D721Med (cell line): Measurements from ENCODE around the gene SYNE1.
A peak's percentile ranks its signal among the peaks of the same experiment; 100 is the strongest.
"Not testable (repeated sequence)": the region's sequence is repeated elsewhere in the genome, so short reads cannot be mapped to it uniquely, and the experiment has no call there.

Experiments used
- DNase-seq: peaks from one replicate; pipeline ENCODE4 v3.0.0; 2011; ENCODE audit warnings: low spot score; ENCODE audit not compliant: insufficient read length
- FAIRE-seq: peaks from 2 replicates; lab custom pipeline; 2011; peaks lifted over from hg19 to GRCh38; lab: Jason Lieb, UNC
- CTCF ChIP-seq: IDR thresholded peaks from 2 replicates; pipeline ENCODE4 v1.5.1; 2012; ENCODE audit warnings: mild to moderate bottlenecking, control low read depth; ENCODE audit not compliant: insufficient read depth; ENCODE audit errors: missing control alignments

SYNE1 gene

GRCh38 chr6:152540381-152540780 lies 96.8 kb downstream of the SYNE1 start:
- FAIRE-seq: no peak
- TF ChIP-seq CTCF: no peak
- no peak for DNase-seq

GRCh38 chr6:152534541-152534940 lies 102.6 kb downstream of the SYNE1 start:
- no peak for FAIRE-seq
- TF ChIP-seq CTCF: no peak
- no peak for DNase-seq

GRCh38 chr6:152532556-152533422 lies 104.4 kb downstream of the SYNE1 start:
- TF ChIP-seq CTCF: no peak
- DNase-seq (no peak), FAIRE-seq (peak; percentile 32)

GRCh38 chr6:152531659-152532058 lies 105.5 kb downstream of the SYNE1 start:
- TF ChIP-seq CTCF: no peak
- DNase-seq (no peak), FAIRE-seq (no peak)

- FAIRE-seq (no peak), DNase-seq (no peak)
- no peak for TF ChIP-seq CTCF
These were observed 107.8 kb downstream of the SYNE1 start for GRCh38 chr6:152529369-152529768.

GRCh38 chr6:152514120-152514519 lies 123.0 kb downstream of the SYNE1 start:
- FAIRE-seq, DNase-seq: not testable (repeated sequence)

GRCh38 chr6:152509916-152510315 lies 127.2 kb downstream of the SYNE1 start:
- no peak for FAIRE-seq
- TF ChIP-seq CTCF: no peak
- DNase-seq: no peak
